Skin epidermis (tissue), 12 donors: ENCODE results near the gene MCCC2.

Experiments used
- H3K27ac ChIP-seq, 21 experiments: fragments of 200-600 bp; sonication (generic) in 11 of 21; one replicate each; pipeline ENCODE4 v1.5.0; 2020; ENCODE audit warnings: mild to moderate bottlenecking in 3 of 21, inconsistent platforms in 2 of 21, moderate library complexity in 2 of 21
- H3K4me3 ChIP-seq, 7 experiments: fragments of 200-600 bp; sonication (generic) in 2 of 7; one replicate each; pipeline ENCODE4 v1.5.0; 2020; ENCODE audit warnings: inconsistent platforms in 2 of 7, mild to moderate bottlenecking in 2 of 7, moderate library complexity in 1 of 7

MCCC2 gene

GRCh38 chr5:71705421-71705820 is 118.3 kb downstream of the MCCC2 start:
- Histone ChIP-seq H3K27ac (no peak overlapping the region), H3K4me3 (no peak overlapping the region)

- H3K4me3 ChIP-seq: no peak overlapping the region
- no peak overlapping the region for H3K27ac ChIP-seq
Observed at GRCh38 chr5:71706906-71707305, 119.8 kb downstream of the MCCC2 start.
